Midbrain (tissue), 1 donor: ENCODE measurements around the gene GDPD3.

Experiments used
- DNase-seq: peaks from one replicate; lab custom pipeline; 2025; lab: John Stamatoyannopoulos, UW

The GDPD3 gene

DNA sequence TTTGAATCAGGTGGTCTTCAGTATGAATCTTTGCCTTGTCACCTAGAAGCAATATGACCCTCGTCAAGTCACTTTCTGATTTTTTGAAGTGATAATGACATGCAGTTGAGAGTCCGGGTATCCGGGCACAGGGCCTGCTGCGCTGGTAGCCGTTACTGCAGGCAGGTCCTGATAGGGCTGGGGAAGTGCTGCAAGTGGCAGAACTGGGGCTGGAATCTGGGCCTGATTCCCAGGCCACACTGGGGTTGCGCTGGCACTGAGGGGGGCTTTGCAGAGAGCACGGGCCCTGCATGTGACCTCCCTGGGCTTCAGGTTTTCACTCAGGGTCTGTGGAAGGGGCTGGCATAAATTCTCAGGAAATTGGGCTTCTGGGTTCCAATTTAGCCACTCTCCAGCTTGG is 34.6 kb downstream of the GDPD3 start:
- DNase-seq = no peak

DNA sequence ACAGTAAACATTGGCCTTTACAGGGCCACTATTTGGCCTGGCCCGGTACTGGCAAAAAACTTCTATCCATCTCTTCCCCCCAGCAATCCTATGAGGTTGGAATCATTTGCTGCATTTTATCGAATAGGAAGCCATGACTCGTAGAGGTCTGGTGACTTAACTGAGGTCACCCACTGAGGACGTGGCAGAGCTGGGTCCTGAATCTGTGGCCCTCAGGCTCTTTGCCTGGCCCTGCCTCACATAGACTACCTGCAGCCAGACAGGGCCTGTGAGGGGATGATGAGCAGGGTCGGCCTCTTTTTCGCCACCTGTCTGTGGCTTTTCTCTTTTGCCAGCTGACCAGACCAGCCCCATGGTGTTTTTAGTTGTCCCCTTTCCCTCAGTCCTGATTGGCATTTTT is 35.7 kb downstream of the GDPD3 start:
- DNase-seq = no peak

DNA sequence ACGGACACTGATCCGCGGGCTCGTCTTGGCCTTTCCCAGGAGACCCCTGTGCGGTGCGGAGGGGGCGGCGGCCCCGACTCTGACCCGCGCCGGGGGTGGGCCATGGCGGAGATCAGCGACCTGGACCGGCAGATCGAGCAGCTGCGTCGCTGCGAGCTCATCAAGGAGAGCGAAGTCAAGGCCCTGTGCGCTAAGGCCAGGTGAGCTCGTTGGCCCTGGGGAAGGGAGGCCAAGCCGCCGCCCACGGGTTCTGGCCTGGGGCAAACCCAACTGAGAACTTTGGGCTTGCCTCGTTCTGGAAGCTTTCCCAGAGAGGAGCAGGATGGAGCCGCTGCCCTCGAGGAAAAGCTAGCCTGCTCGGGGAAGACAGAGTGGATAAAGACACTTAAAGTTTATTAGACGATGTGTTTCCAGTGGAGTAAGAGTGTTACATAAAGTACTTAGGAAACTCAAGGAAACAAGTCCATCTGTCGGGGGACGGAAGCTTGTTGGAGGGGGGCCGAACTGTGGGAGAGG is 37.0 kb downstream of the GDPD3 start:
- DNase-seq = no peak

DNA sequence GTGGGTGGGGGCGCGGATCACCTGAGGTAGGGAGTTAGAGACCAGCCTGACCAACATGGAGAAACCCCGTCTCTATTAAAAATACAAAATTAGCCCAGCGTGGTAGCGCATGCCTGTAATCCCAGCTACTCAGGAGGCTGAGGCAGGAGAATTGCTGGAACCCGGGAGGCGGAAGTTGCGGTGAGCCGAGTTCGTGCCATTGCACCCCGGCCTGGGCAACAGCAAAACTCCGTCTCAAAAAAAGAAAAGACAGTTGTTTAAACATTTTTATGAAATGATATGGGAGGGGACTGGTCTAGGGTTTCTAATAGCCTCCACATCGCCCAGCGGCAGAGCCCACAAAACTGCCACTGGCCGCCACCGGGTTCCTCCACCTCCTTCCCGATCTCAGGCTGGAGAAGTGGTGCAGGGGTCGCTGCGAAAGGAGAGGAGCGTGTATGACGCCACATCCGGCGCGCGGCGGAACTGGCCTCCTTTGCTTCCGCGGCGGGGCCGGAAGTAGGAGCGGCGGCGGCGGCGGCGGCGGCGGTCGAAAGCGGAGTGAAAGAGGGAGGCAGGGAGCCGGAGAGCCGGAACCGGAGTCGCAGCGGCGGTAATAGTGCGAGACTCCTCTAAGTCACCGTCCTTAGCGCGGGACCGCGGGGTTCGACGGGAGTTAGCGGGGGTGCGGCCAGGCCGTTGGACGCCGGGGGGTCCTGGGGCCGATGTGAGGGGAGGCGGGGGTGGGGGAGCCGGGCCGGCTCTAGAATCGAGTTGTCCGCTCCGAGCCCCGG is 37.6 kb downstream of the GDPD3 start, which contains the start of gene PPP4C:
PPP4C (plus strand) TSS at position 492 of the 773 bp plus-strand sequence. CDS start 384 bp downstream, outside the sequence.
- DNase-seq = peak; percentile 83

DNA sequence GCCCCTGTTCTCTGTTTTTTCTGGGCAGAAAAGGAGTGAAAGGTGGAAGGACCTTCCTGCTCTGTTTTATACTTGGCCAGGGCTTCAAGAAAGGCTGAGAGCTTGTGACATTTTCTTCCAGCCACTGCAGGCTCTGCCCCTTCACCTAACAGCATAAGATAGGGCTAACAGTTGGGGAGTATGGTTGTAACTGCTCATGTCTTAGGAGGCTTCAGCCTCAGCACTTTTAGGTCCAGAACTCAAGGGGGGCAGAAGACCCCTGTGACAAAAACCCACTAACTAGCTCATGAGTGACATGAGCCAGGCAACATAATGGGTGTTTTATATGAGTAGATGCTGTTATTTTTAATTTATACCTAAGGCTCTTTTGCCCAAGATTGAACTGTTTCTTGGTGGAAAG is 42.8 kb downstream of the GDPD3 start:
- DNase-seq = no peak

DNA sequence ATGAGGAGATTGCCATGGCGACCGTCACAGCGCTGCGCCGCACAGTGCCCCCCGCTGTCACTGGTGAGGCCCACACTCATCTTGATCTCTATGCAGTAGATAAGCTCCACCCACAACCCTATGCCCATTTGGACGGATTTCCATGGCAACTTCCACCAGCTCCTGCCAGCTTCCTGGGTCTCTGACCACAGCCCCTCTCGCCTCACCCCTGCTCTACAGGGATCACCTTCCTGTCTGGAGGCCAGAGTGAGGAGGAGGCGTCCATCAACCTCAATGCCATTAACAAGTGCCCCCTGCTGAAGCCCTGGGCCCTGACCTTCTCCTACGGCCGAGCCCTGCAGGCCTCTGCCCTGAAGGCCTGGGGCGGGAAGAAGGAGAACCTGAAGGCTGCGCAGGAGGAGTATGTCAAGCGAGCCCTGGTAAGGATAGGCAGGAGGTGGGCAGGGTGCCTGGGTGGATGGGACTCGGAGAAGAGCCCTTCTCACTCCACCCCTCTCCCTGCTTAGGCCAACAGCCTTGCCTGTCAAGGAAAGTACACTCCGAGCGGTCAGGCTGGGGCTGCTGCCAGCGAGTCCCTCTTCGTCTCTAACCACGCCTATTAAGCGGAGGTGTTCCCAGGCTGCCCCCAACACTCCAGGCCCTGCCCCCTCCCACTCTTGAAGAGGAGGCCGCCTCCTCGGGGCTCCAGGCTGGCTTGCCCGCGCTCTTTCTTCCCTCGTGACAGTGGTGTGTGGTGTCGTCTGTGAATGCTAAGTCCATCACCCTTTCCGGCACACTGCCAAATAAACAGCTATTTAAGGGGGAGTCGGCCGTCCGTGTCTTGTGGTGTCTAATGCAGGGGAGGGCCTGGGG is 43.5 kb downstream of the GDPD3 start:
- DNase-seq = peak; percentile 80

DNA sequence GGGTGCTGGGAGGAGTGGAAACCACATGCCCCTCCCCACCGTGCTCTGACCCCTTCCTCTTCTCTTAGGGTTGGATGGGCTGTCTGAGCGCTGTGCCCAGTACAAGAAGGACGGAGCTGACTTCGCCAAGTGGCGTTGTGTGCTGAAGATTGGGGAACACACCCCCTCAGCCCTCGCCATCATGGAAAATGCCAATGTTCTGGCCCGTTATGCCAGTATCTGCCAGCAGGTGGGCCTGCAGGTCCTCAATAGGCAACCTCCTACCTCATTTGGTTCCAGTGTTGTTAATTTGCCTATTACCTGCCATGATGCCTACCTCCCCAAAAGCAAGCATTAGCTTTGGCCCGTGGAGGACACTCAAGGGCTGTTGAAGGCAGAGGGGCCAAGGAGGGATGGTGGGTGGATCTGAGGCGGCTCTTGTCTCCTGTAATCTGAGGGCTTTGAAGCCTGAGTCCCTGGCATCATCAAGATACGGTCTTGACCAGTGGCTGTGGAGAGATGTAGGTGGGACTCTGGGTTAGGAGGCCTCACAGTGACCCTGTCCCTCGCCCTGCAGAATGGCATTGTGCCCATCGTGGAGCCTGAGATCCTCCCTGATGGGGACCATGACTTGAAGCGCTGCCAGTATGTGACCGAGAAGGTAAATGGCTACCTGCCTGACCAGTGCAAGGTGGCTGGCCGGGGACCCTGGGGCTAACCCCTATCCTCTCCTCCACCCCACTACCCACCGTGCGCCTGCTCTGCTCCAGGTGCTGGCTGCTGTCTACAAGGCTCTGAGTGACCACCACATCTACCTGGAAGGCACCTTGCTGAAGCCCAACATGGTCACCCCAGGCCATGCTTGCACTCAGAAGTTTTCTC is 44.4 kb downstream of the GDPD3 start:
- DNase-seq = no peak

DNA sequence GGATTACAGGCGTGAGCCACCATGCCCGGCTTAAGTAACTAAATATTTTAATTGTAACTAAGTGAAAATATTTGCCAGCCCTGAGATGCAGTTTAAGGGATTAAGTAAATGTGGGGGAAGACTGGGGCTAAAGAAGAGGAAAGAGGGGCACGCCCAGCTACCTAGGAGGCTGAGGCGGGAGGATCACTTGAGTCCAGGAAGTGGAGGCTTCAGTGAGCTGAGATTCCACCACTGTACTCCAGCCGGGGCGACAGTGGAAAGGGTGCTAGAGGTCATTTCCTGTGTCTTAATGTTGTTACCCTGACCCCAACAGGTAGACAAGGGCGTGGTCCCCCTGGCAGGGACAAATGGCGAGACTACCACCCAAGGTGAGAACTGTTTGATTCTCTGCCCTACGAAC is 45.0 kb downstream of the GDPD3 start:
- DNase-seq = no peak

DNA sequence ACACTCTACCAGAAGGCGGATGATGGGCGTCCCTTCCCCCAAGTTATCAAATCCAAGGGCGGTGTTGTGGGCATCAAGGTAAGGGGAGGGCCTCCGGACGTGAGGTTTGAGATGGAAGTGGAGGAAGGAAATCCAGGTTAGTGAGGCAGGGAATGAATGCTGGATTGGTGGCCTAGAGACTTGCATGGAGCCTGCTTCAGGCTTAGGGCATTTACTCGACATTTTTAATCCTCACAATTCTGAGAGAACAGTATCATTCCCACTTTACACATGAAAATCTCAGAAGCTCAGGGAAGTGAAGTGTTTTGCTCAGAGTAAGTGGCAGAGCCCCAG is 45.8 kb downstream of the GDPD3 start:
- no peak for DNase-seq

DNA sequence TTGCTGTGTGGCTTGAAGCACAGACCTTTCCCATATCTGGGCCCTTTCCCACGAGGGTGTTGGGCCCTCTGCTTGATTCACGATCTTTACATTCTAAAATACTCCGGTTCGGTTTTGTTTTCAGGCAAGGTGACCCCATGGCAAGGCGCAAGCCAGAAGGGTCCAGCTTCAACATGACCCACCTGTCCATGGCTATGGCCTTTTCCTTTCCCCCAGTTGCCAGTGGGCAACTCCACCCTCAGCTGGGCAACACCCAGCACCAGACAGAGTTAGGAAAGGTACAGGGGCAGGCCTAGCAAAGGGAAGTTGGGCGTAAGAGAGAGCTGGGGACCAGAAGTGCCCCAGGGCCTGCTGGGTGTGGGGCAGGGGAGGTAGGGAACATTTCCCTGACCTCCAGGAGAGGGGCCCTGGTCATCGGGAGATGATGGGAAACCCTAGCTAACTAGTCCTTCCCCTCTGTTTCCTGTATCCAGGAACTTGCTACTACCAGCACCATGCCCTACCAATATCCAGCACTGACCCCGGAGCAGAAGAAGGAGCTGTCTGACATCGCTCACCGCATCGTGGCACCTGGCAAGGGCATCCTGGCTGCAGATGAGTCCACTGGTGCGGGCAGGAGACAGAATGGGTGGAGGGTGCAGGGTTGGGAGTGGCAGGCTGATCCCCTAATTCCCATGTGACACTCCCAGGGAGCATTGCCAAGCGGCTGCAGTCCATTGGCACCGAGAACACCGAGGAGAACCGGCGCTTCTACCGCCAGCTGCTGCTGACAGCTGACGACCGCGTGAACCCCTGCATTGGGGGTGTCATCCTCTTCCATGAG is 46.4 kb downstream of the GDPD3 start:
- DNase-seq = peak; percentile 27

DNA sequence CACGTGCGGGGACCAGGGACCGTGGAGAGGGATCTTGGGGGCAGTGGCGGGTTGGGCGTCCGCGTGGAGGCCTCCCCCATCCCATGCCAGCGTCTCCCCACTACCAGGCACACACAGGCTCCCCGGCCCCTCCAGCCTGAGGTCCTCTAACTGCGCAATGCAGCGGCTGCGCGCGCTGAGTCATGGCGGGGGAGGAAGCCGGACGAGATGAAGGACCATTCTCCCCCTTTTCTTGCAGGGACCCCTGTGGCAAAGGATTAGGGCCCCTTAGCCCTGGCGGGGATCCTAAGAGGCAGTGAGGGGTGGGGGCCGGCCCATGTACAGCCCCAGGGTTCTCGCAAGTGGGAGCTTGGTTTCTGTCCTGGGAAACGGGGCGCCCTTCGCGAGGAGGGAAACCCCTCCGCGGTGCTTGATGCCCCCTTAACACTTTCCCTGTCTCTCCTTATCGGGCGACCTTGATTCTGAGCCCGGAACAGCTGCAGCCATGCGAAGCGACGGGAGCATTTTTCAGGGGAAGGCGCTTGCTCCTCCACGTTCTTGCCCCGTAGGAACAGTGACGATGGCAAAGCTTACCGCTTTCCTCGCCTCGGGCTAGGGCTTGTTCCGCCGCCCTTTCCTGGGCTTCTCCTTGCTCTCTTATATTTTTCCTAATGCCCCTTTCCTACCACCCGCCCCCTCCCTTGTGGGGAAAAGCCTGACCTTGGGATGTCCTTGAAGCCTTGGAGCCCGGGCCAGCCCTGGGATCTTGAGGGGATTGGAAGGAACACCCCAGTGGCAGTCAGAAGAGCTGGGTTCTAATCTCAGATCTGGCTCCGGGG is 47.2 kb downstream of the GDPD3 start:
- no peak for DNase-seq

DNA sequence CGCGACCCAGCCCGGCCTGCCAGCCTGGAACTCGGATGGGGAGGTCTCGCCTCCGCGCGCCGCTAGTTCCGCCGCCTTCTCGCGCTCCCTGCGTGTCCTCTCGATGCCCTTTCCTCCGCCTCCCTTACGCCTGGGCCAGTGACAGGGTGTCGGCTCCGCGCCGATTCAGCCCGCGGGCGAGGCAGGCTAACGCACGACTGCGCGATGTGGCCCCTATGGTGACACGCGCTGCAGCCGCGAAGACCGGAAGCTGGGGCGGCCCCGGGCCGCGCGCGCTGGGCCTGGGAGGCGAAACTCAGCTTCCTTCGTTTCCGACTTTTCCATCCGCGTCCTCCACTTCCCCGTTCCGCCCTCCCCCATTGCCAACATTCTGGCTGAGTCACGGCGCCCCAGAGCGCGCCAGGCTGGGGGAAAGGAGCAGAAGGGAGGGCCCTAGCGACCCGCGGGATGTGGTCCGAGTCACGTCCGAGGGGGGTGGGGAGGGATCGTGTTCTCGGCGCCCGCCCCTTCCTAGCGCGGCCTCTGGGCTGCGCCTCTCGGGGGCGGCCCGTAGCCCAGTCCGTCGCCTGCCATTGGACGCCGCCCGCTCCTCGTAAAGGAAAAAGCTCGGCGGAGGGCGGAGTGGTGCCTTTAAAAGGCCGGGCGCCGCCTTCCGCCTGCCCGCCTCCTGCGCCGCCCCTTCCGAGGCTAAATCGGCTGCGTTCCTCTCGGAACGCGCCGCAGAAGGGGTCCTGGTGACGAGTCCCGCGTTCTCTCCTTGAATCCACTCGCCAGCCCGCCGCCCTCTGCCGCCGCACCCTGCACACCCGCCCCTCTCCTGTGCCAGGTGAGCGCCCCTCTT is 48.0 kb downstream of the GDPD3 start, which contains the start of gene ALDOA:
ALDOA (plus strand) TSS at position 659 of the 841 bp plus-strand sequence. CDS start 1,138 bp downstream, outside the sequence.
- DNase-seq = peak; percentile 98

DNA sequence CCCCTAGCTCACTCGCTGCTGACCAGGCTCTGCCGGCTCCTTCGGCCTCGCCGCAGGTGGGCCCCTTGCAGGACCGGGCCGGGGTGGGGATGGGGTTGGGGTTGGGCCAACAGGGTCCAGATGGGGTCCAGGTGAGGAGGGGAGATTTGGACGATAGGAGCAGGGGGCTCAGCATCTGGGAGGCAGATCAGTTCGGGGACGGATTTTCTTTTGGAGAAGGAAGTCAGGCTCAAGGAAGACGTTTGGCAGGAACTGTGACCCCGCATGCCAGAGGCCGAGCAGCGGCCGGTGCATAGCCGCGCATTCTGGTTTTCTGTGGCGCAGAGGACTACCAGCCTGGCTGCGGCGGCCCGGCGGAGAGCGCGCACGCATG is 48.6 kb downstream of the GDPD3 start:
- peak; percentile 82 for DNase-seq

DNA sequence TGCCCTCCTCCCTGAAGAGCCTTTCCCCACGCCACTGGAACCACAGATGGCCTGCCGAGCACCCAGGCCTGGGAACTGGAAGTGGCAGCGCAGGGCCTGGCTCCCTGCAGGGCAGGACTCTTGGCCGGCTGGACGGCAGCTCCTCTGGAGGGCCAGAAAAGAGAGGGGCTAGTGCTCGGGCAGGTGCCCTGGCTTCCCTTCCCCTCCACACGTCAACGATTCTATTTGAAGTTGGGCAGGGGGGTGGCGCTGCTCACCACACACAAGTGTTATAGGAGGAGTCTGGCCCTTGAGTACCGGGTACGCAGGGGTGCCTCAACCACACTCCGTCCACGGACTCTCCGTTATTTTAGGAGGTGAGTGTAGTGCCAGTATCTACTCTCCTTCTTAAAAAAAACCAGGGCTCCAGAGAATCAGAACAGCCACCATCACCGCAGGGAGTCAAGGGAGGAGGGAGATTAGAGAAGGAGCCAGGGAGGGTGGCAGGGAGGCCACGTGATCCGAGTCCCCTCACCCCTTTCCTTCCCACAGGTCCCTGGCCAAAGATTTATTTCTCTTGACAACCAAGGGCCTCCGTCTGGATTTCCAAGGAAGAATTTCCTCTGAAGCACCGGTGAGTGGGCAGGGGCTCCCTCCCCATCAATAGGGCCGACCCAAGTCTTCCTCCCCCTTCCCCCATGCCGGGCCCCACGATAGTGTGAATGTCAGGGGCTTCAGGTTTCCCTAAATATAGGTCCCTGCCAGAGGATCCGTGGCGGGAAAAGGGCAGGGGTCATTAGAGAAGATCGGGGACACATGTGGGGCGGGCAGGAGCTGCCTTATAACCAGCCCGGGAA is 49.2 kb downstream of the GDPD3 start:
- DNase-seq = peak; percentile 90

DNA sequence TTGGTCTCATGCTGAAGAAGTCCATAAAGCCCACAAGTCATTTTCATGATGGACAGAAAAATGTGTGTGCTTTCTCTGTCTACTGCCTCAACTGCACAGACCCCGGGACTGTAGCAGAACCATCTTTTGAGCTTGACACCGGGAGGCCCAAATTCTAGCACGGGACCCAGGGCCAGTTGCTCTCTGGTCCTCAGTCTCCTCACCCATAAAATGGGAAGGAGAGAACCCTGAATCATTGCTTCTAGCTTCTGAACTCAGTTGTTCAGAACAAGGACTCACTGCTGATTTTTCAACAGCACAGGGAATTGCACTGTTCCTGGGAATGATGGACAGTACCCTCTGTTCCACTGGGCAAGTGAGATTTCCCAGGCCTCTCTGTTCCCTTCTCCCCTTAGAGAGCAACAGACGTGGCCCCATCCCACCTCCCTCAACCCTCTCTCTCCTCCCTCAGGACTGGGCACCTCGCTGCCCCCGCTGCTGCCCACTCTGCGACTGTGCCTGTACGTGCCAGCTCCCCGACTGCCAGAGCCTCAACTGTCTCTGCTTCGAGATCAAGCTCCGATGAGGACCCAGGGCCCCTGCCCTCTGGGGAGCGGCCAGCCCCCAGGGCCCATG is 50.0 kb downstream of the GDPD3 start:
- DNase-seq = no peak

DNA sequence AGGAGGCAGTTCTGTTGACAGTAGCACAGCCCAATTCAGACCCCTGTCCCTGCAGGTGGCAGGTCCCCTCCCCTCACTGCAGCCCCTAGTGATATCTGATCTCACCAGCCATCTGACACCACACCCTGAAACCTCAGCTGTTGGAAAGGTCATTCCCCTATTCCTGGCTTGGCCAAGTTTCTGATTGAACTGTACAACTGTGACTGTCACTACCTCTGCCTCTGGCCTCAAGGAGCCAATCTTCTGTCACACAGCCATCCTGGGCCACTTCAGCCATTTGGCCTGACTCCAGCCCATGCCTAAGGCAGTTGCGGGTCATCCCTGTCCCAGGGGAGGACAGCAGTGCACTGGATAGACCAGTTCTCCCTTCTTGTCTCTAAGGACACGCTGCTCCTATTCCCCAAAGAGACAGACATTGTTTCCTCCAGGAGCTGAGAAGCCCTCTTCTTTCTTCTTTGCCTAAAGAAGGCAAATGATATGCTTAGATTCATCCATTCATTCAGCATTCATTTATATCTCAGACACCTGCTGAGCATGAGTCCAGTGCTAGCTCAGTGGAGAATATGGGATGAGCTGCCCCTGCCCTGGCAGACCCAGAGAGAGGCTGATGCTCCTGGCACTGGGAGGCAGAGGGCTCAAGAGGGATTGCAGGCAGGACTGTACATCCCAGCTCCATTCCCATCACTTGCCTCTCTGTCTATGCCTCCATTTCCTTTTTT is 52.3 kb downstream of the GDPD3 start:
- no peak for DNase-seq

DNA sequence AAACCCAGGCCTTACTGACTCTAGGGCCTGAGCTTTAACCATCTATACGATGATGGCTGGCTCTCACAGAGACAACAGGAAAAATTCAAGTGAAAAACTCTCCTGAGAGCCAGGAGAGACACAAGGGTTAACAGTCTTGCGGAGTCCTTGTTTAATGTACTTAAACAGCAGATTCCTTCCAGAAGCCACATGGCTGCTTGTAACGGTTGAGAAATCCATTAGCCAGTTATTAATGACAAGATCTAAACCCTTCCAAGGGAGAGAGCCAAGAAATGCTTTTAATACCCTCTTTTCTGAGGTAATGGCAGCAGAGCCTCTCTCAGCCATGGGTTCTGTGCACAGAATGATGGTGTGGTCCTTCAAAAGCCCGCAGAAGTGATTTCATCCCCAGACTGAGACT is 53.0 kb downstream of the GDPD3 start:
- no peak for DNase-seq
